Osteoblast (primary cell): ENCODE measurements around the gene FRMD4B. TPM values are rescaled to one million over a fixed set of nuclear protein-coding genes. Genes with fewer than 3 reads are reported as not detected.

ENCODE experiments used
- DNase-seq: peaks from one replicate; pipeline ENCODE4 v3.0.0; 2011; ENCODE audit warnings: low spot score, mixed read lengths; ENCODE audit not compliant: insufficient read length; ENCODE audit errors: missing footprints
- H2AFZ ChIP-seq: 2 replicates; pipeline ENCODE4 v1.6.0; 2011; ENCODE audit warnings: mild to moderate bottlenecking, low read length
- H3K27ac ChIP-seq: 2 replicates; pipeline ENCODE4 v1.5.1; 2011; ENCODE audit warnings: mild to moderate bottlenecking, low read depth, low read length, moderate library complexity
- H3K27me3 ChIP-seq: 2 replicates; pipeline ENCODE4 v1.6.0; 2012; ENCODE audit warnings: mild to moderate bottlenecking, control low read depth, inconsistent platforms, low read length, moderate library complexity; ENCODE audit not compliant: insufficient read depth
- H3K36me3 ChIP-seq: 2 replicates; pipeline ENCODE4 v1.5.1; 2011; ENCODE audit warnings: mild to moderate bottlenecking, low read length, control low read depth, moderate library complexity; ENCODE audit not compliant: insufficient read depth
- H3K4me1 ChIP-seq: 2 replicates; pipeline ENCODE4 v1.5.1; 2011; ENCODE audit warnings: mild to moderate bottlenecking, low read length, control low read depth, moderate library complexity; ENCODE audit not compliant: insufficient read depth
- H3K4me2 ChIP-seq: 2 replicates; pipeline ENCODE4 v1.6.0; 2011; ENCODE audit warnings: mild to moderate bottlenecking, low read length; ENCODE audit not compliant: insufficient read depth
- H3K4me3 ChIP-seq: fragments of 200-600 bp; sonication (generic); 3 replicates; pipeline ENCODE4 v1.5.1; 2012; ENCODE audit warnings: mild to moderate bottlenecking, low read length, inconsistent platforms; ENCODE audit not compliant: insufficient read depth
- H3K79me2 ChIP-seq: 2 replicates; pipeline ENCODE4 v1.6.0; 2012; ENCODE audit warnings: mild to moderate bottlenecking, low read length, control low read depth, inconsistent platforms; ENCODE audit not compliant: insufficient read depth
- H3K9me3 ChIP-seq: 2 replicates; pipeline ENCODE4 v1.5.1; 2011; ENCODE audit warnings: low read depth, low read length, control low read depth
- H4K20me1 ChIP-seq: 2 replicates; pipeline ENCODE4 v1.6.0; 2012; ENCODE audit warnings: mild to moderate bottlenecking, low read length, control low read depth; ENCODE audit not compliant: insufficient read depth
- total RNA-seq: library from RNA; depleted of rRNA; stranded (reverse); fragments of >200 nt; gene quantifications from 2 replicates; pipeline ENCODE4 v1.2.3, GENCODE V29; 2012
- TF ChIP-seq, protein P1 (sequence below): IDR thresholded peaks from 2 replicates; pipeline ENCODE4 v1.5.1; 2011; ENCODE audit warnings: mild to moderate bottlenecking, low read depth, low read length, moderate library complexity; ENCODE audit errors: extremely low read depth

The FRMD4B gene
- total RNA-seq, 1 donor = 0.72 TPM

DNA sequence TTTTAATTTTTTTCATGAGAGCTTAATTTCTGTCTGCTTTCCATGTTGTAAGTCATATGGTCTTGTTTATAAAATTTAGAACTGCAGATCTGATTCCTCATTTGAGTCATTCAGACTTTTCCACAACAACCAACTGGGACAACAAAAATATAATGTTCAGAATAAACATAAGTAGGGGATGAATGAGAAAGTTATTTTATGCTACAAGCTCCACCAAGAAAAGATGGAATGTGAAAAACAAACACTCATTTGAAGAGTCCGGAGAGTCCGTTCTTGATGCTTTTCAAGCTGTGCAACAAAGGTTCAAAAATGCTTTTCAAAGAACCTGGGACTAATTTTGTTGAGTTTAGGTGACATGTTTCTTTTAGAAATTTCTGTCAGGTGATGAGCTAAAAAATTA, 9.2 kb downstream of the FRMD4B start:
- no peaks in the 10 kb centered on the region for H3K9me3 ChIP-seq
- TF ChIP-seq, protein P1, sequence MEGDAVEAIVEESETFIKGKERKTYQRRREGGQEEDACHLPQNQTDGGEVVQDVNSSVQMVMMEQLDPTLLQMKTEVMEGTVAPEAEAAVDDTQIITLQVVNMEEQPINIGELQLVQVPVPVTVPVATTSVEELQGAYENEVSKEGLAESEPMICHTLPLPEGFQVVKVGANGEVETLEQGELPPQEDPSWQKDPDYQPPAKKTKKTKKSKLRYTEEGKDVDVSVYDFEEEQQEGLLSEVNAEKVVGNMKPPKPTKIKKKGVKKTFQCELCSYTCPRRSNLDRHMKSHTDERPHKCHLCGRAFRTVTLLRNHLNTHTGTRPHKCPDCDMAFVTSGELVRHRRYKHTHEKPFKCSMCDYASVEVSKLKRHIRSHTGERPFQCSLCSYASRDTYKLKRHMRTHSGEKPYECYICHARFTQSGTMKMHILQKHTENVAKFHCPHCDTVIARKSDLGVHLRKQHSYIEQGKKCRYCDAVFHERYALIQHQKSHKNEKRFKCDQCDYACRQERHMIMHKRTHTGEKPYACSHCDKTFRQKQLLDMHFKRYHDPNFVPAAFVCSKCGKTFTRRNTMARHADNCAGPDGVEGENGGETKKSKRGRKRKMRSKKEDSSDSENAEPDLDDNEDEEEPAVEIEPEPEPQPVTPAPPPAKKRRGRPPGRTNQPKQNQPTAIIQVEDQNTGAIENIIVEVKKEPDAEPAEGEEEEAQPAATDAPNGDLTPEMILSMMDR = no peak
- H3K4me1 ChIP-seq = no peaks in the 10 kb centered on the region
- no peaks in the 10 kb centered on the region for H4K20me1 ChIP-seq
- H3K4me2 ChIP-seq = no peak overlapping the region
- H3K79me2 ChIP-seq = no peaks in the 10 kb centered on the region
- no peak overlapping the region for H2AFZ ChIP-seq
- no peak overlapping the region for H3K4me3 ChIP-seq
- H3K27me3 ChIP-seq = no peaks in the 10 kb centered on the region
- no peak overlapping the region for H3K27ac ChIP-seq
- no peak for DNase-seq
- no peaks in the 10 kb centered on the region for H3K36me3 ChIP-seq

GRCh38 chr3:69371816-69372215, 14.1 kb downstream of the FRMD4B start:
- TF ChIP-seq, protein P1 = no peak
- Histone ChIP-seq H3K36me3 (no peaks in the 10 kb centered on the region), H3K79me2 (no peaks in the 10 kb centered on the region), H3K27ac (no peak overlapping the region), H2AFZ (no peak overlapping the region), H3K9me3 (no peaks in the 10 kb centered on the region), H3K4me1 (peaks cover 18% of the 10 kb centered on the region), H4K20me1 (no peaks in the 10 kb centered on the region), H3K27me3 (no peaks in the 10 kb centered on the region), H3K4me2 (no peak overlapping the region), H3K4me3 (no peak overlapping the region)
- no peak for DNase-seq

GRCh38 chr3:69370901-69371301, 15.0 kb downstream of the FRMD4B start:
- TF ChIP-seq, protein P1 = no peak
- Histone ChIP-seq H3K9me3 (no peaks in the 10 kb centered on the region), H3K4me2 (peak overlapping the region; percentile 78), H4K20me1 (no peaks in the 10 kb centered on the region), H3K79me2 (no peaks in the 10 kb centered on the region), H3K27me3 (no peaks in the 10 kb centered on the region), H3K36me3 (no peaks in the 10 kb centered on the region), H3K4me1 (peaks cover 18% of the 10 kb centered on the region), H2AFZ (peak overlapping the region; percentile 79), H3K27ac (peak overlapping the region; percentile 22), H3K4me3 (no peak overlapping the region)
- DNase-seq = no peak

- H3K4me2 ChIP-seq = peak overlapping the region; percentile 78
- no peaks in the 10 kb centered on the region for H3K79me2 ChIP-seq
- H4K20me1 ChIP-seq = no peaks in the 10 kb centered on the region
- H3K36me3 ChIP-seq = no peaks in the 10 kb centered on the region
- peak overlapping the region; percentile 79 for H2AFZ ChIP-seq
- H3K4me3 ChIP-seq = peak overlapping the region; percentile 47
- H3K4me1 ChIP-seq = peaks cover 18% of the 10 kb centered on the region
- no peaks in the 10 kb centered on the region for H3K9me3 ChIP-seq
- peak overlapping the region; percentile 22 for H3K27ac ChIP-seq
- TF ChIP-seq, protein P1 = no peak
- peak; percentile 59 for DNase-seq
- H3K27me3 ChIP-seq = no peaks in the 10 kb centered on the region
Observed at GRCh38 chr3:69370156-69370883, 15.6 kb downstream of the FRMD4B start.
